Mucosa of stomach (tissue), 1 donor: ENCODE results near the gene FAM120A.
"Not testable (repeated sequence)": the region's sequence is repeated elsewhere in the genome, so short reads cannot be mapped to it uniquely, and the experiment has no call there.

ENCODE experiments used
- H3K27me3 ChIP-seq: one replicate; pipeline ENCODE4 v1.7.0; 2013; ENCODE audit warnings: mild to moderate bottlenecking, low read length; ENCODE audit not compliant: control insufficient read depth, insufficient read depth
- H3K36me3 ChIP-seq: one replicate; pipeline ENCODE4 v1.7.0; 2013; ENCODE audit warnings: low read length; ENCODE audit not compliant: control insufficient read depth, insufficient read depth
- H3K4me1 ChIP-seq: one replicate; pipeline ENCODE4 v1.7.0; 2013; ENCODE audit warnings: mild to moderate bottlenecking, low read length; ENCODE audit not compliant: control insufficient read depth, insufficient read depth
- H3K4me3 ChIP-seq: one replicate; pipeline ENCODE4 v1.7.0; 2013; ENCODE audit warnings: low read length
- H3K9ac ChIP-seq: one replicate; pipeline ENCODE4 v1.7.0; 2013; ENCODE audit warnings: mild to moderate bottlenecking, low read length, moderate library complexity
- H3K9me3 ChIP-seq: one replicate; pipeline ENCODE4 v1.7.0; 2013; ENCODE audit warnings: mild to moderate bottlenecking, low read length, moderate library complexity; ENCODE audit not compliant: control insufficient read depth
- donor health status: Pancreatic carcinoma.

The FAM120A gene

DNA sequence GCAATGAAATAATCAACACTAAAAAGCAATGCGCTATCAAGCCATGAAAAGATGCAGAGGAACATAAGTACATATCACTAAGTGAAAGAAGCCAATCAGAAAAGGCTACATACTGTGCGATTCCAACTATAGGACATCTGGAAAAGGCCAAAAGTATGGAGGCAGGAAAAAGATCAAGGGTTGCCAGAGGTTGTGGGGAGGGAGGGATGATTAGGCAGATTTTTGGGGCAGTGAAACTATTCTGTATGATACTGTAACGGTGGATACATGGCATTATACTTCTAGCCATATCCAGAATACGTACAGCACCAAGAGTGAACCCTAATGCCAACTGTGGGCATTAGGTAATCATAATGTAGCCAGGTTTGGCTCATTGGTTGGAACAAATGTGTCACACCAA lies 51.9 kb downstream of the FAM120A start:
- Histone ChIP-seq H3K9ac (no peak overlapping the region), H3K4me3 (no peak overlapping the region), H3K4me1 (peaks cover 19% of the 10 kb centered on the region), H3K9me3 (no peaks in the 10 kb centered on the region), H3K27me3 (no peaks in the 10 kb centered on the region), H3K36me3 (peaks cover 5% of the 10 kb centered on the region)

GRCh38 chr9:93505541-93506132 lies 54.2 kb downstream of the FAM120A start:
- Histone ChIP-seq H3K4me3 (no peak overlapping the region), H3K9me3 (no peaks in the 10 kb centered on the region), H3K9ac (no peak overlapping the region), H3K27me3 (no peaks in the 10 kb centered on the region), H3K4me1 (peaks cover 16% of the 10 kb centered on the region), H3K36me3 (no peaks in the 10 kb centered on the region)

DNA sequence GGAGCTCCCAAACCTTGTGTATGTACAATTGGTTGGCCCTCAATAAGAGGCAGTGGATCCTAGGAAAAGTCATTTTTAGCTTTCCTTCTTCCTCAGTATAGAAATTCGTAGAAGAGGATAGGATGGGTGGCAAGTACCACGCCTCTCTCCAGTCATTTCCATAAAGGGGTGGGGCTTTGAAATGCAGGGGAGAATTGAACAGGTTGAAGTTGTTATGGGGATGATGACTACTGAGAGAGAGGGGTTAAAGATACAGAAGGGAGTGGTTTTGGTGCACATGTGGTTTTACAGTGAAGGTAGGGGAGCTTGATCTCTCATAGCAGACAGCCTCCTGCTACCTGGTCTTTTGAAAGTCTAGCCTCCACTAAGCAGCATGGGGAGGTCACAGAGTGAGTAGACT lies 56.3 kb downstream of the FAM120A start:
- Histone ChIP-seq H3K4me3 (no peak overlapping the region), H3K27me3 (no peaks in the 10 kb centered on the region), H3K4me1 (peaks cover 17% of the 10 kb centered on the region), H3K36me3 (no peaks in the 10 kb centered on the region), H3K9ac (no peak overlapping the region), H3K9me3 (no peaks in the 10 kb centered on the region)

DNA sequence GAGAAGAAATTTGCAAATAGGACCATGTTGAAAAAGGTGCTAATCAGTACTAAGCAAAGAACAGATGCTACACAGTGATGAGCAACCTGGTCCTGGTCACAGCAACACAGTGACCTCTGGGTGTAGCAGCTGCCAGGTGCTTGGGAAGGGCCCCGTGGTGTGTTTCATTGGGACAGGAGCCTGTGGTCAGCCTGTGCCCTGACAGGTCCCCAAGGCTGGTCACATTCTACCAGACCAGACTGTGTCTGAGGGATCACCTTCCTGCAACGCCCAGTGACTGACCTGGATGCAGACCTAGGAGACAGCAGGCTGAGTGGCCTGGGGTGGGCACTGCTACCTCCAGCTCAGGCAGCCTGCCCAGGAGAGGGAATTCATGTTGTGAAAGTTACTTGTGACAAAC lies 56.7 kb downstream of the FAM120A start:
- Histone ChIP-seq H3K4me3 (no peak overlapping the region), H3K9ac (no peak overlapping the region), H3K4me1 (peaks cover 17% of the 10 kb centered on the region), H3K27me3 (no peaks in the 10 kb centered on the region), H3K9me3 (no peaks in the 10 kb centered on the region), H3K36me3 (no peaks in the 10 kb centered on the region)

- Histone ChIP-seq H3K36me3 (no peaks in the 10 kb centered on the region), H3K27me3 (no peaks in the 10 kb centered on the region), H3K4me1 (peaks cover 17% of the 10 kb centered on the region)
These were observed 57.6 kb downstream of the FAM120A start for GRCh38 chr9:93509084-93509483.

GRCh38 chr9:93510041-93510440 lies 58.6 kb downstream of the FAM120A start:
- Histone ChIP-seq H3K4me1 (peaks cover 17% of the 10 kb centered on the region), H3K4me3 (no peak overlapping the region)

More at GRCh38 chr9:93509084-93509483, 57.6 kb downstream of the FAM120A start:
- no peak overlapping the region for H3K4me3 ChIP-seq
- H3K9me3 ChIP-seq = no peaks in the 10 kb centered on the region
- H3K9ac ChIP-seq = no peak overlapping the region

GRCh38 chr9:93511228-93511627 lies 59.7 kb downstream of the FAM120A start:
- peaks cover 17% of the 10 kb centered on the region for H3K4me1 ChIP-seq
- H3K36me3 ChIP-seq, H3K9ac ChIP-seq, H3K4me3 ChIP-seq, H3K9me3 ChIP-seq, H3K27me3 ChIP-seq: not testable (repeated sequence)

More at GRCh38 chr9:93510041-93510440, 58.6 kb downstream of the FAM120A start:
- no peak overlapping the region for H3K9ac ChIP-seq
- no peaks in the 10 kb centered on the region for H3K36me3 ChIP-seq
- H3K27me3 ChIP-seq = no peaks in the 10 kb centered on the region
- H3K9me3 ChIP-seq = no peaks in the 10 kb centered on the region

GRCh38 chr9:93512170-93512812 lies 60.8 kb downstream of the FAM120A start:
- peaks cover 17% of the 10 kb centered on the region for H3K4me1 ChIP-seq

DNA sequence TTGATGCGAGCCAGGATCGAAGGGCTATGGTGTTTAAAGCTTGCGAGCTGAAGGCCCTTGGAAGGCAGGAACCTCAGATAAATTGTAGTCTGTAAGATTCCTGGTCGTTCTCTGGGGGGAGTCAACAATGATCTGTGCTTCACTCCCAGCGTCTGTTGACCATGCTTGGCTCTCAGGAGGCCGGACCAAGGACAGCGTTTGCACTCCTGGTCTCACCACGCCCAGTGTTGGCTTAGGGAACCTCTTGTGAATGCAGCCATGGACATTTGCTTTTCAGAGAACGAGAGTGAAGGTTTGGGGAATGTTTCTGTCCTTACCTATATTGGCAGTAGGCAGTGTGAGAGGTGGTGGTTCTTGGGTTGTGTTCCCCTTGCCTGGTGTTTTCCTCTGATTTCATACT lies 62.1 kb downstream of the FAM120A start:
- Histone ChIP-seq H3K9ac (no peak overlapping the region), H3K27me3 (no peaks in the 10 kb centered on the region), H3K36me3 (no peaks in the 10 kb centered on the region), H3K4me3 (no peak overlapping the region), H3K9me3 (no peaks in the 10 kb centered on the region), H3K4me1 (peaks cover 17% of the 10 kb centered on the region)

More at GRCh38 chr9:93512170-93512812, 60.8 kb downstream of the FAM120A start:
- not testable (repeated sequence) for H3K9me3 ChIP-seq, H3K4me3 ChIP-seq, H3K36me3 ChIP-seq, H3K9ac ChIP-seq, H3K27me3 ChIP-seq

- no peaks in the 10 kb centered on the region for H3K4me1 ChIP-seq
- H3K9ac ChIP-seq = no peak overlapping the region
- no peaks in the 10 kb centered on the region for H3K27me3 ChIP-seq
- H3K9me3 ChIP-seq = no peaks in the 10 kb centered on the region
- H3K4me3 ChIP-seq = no peak overlapping the region
- H3K36me3 ChIP-seq = no peaks in the 10 kb centered on the region
These were observed 65.8 kb downstream of the FAM120A start for GRCh38 chr9:93517331-93517730.

DNA sequence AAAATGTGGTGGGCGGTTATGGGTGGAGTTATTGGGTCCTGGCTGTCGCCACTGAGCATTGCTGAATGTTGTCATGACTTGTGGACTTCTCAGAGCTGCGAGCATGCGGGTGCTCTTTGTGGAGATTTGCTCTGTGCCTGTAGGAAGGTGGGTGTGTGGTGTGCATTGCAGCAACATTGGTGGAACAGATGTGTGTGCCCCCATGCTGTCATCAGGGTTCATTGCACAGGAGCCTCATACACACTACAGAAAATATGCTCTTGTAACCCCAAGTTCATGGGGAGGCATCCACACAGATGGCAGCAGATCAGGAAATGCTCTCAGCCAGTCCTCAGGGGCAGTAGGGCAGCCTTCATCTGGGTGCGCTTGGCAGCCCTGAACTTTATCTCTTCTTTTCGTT lies 69.0 kb downstream of the FAM120A start:
- Histone ChIP-seq H3K4me1 (no peaks in the 10 kb centered on the region), H3K36me3 (peaks cover 4% of the 10 kb centered on the region), H3K9ac (no peak overlapping the region), H3K4me3 (no peak overlapping the region), H3K9me3 (no peaks in the 10 kb centered on the region), H3K27me3 (no peaks in the 10 kb centered on the region)

GRCh38 chr9:93522736-93523135 lies 71.3 kb downstream of the FAM120A start:
- Histone ChIP-seq H3K36me3 (peaks cover 10% of the 10 kb centered on the region), H3K9ac (no peak overlapping the region)

More at GRCh38 chr9:93522736-93523135, 71.3 kb downstream of the FAM120A start:
- Histone ChIP-seq H3K9me3 (no peaks in the 10 kb centered on the region), H3K4me1 (no peaks in the 10 kb centered on the region), H3K27me3 (no peaks in the 10 kb centered on the region), H3K4me3 (no peak overlapping the region)
